PFSK-1 (cell line): ENCODE data around the gene PAPOLB.

Source experiments
- POLR2AphosphoS5 ChIP-seq: IDR thresholded peaks from 2 replicates; pipeline ENCODE4 v1.6.1; 2012; ENCODE audit warnings: low read depth, mild to moderate bottlenecking, control low read depth, low read length, moderate library complexity
- TAF1 ChIP-seq: IDR thresholded peaks from 2 replicates; pipeline ENCODE4 v1.6.1; 2012; ENCODE audit warnings: low read length, control low read depth, borderline replicate concordance; ENCODE audit not compliant: insufficient read depth
- TF ChIP-seq, protein P1 (sequence below), 2 experiments: IDR thresholded peaks; 2 replicates each; pipeline versions ENCODE4 v1.6.1 to v1.8.0; 2011 to 2012; ENCODE audit warnings: low read depth in 2 of 2, low read length in 2 of 2, control low read depth in 1 of 2, inconsistent platforms in 1 of 2, mild to moderate bottlenecking in 1 of 2, moderate library complexity in 1 of 2; ENCODE audit not compliant: insufficient read depth in 1 of 2

The PAPOLB gene

GRCh38 chr7:4808026-4808425, 53.8 kb downstream of the PAPOLB start:
- no peak for TF ChIP-seq POLR2AphosphoS5
- TF ChIP-seq, protein P1, sequence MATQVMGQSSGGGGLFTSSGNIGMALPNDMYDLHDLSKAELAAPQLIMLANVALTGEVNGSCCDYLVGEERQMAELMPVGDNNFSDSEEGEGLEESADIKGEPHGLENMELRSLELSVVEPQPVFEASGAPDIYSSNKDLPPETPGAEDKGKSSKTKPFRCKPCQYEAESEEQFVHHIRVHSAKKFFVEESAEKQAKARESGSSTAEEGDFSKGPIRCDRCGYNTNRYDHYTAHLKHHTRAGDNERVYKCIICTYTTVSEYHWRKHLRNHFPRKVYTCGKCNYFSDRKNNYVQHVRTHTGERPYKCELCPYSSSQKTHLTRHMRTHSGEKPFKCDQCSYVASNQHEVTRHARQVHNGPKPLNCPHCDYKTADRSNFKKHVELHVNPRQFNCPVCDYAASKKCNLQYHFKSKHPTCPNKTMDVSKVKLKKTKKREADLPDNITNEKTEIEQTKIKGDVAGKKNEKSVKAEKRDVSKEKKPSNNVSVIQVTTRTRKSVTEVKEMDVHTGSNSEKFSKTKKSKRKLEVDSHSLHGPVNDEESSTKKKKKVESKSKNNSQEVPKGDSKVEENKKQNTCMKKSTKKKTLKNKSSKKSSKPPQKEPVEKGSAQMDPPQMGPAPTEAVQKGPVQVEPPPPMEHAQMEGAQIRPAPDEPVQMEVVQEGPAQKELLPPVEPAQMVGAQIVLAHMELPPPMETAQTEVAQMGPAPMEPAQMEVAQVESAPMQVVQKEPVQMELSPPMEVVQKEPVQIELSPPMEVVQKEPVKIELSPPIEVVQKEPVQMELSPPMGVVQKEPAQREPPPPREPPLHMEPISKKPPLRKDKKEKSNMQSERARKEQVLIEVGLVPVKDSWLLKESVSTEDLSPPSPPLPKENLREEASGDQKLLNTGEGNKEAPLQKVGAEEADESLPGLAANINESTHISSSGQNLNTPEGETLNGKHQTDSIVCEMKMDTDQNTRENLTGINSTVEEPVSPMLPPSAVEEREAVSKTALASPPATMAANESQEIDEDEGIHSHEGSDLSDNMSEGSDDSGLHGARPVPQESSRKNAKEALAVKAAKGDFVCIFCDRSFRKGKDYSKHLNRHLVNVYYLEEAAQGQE (IDR thresholded peaks at IDR 0.05; ENCODE audit: insufficient read depth in 1 of 2, low read depth in 2 of 2, low read length in 2 of 2), result no peak
- TF ChIP-seq TAF1, result no peak
